Stimulated activated CD8-positive, alpha-beta memory T cell treated with anti-CD3 and anti-CD28 coated beads, Interleukin-15, amount 100 ng/mL, for 4 hours (primary cell): Measurements from ENCODE around the gene CCDC57.
"Not testable (repeated sequence)": the region's sequence is repeated elsewhere in the genome, so short reads cannot be mapped to it uniquely, and the experiment has no call there.

ENCODE experiments used
- DNase-seq, 2 donors: peaks; one replicate each; pipeline ENCODE4 v3.0.0-alpha.2; 2020; ENCODE audit warnings: low read depth in 2 of 2

CCDC57 gene

GRCh38 chr17:82225368-82226029 is 12.9 kb upstream of the CCDC57 start:
- DNase-seq = no peak

- no peak for DNase-seq
Observed at GRCh38 chr17:82224666-82225065, 12.0 kb upstream of the CCDC57 start.

GRCh38 chr17:82223517-82223916 is 10.9 kb upstream of the CCDC57 start:
- DNase-seq = no peak

GRCh38 chr17:82222816-82223215 is 10.2 kb upstream of the CCDC57 start:
- no peak for DNase-seq

GRCh38 chr17:82221341-82221902 is 8.8 kb upstream of the CCDC57 start:
- no peak for DNase-seq

- DNase-seq = no peak
Observed at GRCh38 chr17:82219753-82220709, 7.4 kb upstream of the CCDC57 start.

- DNase-seq = no peak
Observed at GRCh38 chr17:82219083-82219482, 6.4 kb upstream of the CCDC57 start.

GRCh38 chr17:82218349-82219075 is 5.9 kb upstream of the CCDC57 start:
- no peak for DNase-seq

GRCh38 chr17:82217530-82218204 is 5.0 kb upstream of the CCDC57 start:
- no peak for DNase-seq

GRCh38 chr17:82217120-82217529 is 4.5 kb upstream of the CCDC57 start:
- DNase-seq = no peak

GRCh38 chr17:82216301-82217119 is 3.9 kb upstream of the CCDC57 start:
- no peak for DNase-seq

- no peak for DNase-seq
Observed at GRCh38 chr17:82215972-82216300, 3.3 kb upstream of the CCDC57 start.

- DNase-seq = no peak
Observed at GRCh38 chr17:82215095-82215971, 2.7 kb upstream of the CCDC57 start.

GRCh38 chr17:82214012-82214628 is 1.5 kb upstream of the CCDC57 start:
- DNase-seq = no peak

GRCh38 chr17:82213251-82214011 is 789 bp upstream of the CCDC57 start:
- peak; percentile 73 to 88 for DNase-seq

- not testable (repeated sequence) for DNase-seq
Observed at GRCh38 chr17:82210655-82211054, 2.0 kb downstream of the CCDC57 start.

- DNase-seq = peak; percentile 58 to 62
Observed at GRCh38 chr17:82205720-82206508, 6.7 kb downstream of the CCDC57 start.
